Activated CD8-positive, alpha-beta memory T cell treated with anti-CD3 and anti-CD28 coated beads, Interleukin-2, amount 50 U/mL, for 1 hour (primary cell): ENCODE results near the gene CFDP1.

Source experiments
- DNase-seq: peaks from one replicate; pipeline ENCODE4 v3.0.0-alpha.2; 2020; ENCODE audit errors: extremely low read depth

Gene CFDP1

DNA sequence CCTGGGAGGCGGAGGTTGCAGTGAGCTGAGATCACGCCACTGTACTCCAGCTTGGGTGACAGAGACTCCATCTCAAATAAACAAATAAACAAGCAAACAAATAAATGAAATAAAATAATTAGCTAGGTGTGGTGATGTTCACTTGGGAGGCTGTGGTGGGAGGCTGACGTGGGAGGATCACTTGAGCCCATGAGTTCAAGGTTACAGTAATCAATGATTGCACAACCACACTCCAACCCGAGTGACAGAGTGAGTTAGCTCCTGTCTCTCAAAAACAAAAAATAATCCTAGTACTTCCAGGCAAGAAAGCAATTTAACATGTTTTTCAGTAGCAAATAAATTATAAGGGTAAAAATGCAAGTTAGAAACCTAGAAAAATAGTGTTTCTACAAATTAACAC, 26.4 kb downstream of the CFDP1 start:
- no peak for DNase-seq

DNA sequence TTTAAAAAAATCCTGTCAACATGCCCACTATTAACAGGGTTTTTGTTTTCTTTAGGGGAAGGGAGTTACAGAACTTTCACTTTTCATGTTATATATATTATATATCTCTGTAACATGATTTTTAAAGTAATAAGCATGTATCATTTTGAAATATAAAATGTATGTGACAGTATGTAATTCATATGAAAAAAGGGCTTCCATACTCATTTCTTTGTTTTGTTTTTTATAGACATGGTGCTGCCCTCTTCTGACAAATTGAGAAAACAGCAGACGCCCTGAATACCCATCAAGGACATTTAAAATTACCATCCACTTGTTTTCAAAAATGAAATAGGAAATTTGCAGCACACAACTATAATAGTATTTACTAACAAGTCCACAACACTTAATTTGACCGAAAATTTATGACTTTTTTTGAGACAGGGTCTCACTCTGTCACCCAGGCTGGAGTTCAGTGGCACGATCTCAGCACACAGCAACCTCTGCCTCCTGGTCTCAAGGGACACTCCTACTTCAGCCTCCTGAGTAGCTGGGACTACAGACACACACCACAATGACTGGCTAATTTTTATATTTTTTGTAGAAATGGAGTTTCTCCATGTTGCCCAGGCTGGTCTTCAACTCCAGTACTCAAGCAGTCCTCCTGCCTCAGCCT, 30.4 kb downstream of the CFDP1 start:
- DNase-seq: no peak

DNA sequence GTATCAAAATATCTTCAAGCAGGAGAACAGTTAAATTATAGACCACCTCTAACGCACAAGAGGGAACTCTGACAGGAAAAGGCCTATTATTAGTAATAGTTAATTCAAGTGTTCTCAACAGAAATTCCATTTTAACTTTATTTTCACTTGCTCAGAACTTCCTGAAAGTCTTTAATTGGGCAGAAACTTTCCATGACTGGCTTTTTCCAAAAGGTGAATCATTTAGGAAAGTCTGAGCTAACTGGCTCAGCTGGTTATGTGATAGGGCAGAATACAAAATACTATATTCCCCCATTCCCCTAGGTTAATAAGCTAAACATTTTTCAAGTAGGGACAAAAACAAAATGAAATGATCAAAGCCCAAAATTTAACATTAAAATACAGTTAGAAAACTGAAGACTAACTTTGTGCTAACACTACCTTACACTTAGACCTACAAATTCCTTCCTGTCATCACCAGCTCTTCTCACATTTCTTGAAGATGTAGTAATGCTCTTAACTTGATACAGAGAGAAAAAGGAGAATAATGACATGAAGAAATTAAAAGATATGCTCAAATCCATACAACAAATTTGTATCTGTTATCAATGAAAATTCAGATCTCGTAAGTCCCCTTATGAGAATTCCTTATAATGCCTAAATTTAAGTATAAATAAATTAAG, 31.0 kb downstream of the CFDP1 start:
- no peak for DNase-seq

DNA sequence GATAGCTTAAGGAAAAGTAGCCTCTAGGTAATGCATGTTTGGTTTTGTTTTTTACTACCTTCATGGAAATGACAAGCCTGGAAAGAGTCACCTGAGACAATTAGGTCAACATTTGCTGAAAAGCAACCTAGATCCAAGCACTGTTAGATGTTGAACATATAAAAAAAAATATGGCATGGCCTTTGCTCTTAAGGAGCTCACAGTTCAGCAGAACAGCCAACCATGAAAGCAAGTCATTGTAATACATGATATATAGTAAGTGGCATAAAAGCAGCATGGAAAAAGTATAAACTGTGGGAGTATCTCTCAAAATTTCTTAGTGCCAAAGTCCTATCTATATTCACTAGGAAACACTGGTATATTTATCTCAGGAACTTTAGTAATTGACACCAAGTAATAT, 31.6 kb downstream of the CFDP1 start:
- DNase-seq: no peak

DNA sequence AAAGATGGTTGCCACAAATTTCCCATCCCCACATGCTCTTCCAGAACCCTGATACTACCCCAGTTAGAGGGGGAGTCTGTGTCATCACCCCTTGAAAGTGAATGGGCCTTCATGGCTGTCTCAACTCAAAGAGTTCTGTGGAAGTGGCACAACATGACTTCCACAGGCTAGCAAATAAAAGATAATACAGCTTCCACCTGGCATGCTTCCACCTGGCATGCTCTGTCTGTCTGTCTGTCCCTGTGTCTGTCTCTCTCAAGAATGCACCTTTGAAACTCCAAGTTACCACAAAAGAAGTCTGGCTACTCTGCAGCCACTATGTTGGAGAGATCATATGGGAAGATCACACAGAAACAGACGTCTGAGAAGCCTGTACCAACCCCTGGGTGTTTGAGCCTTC, 35.0 kb downstream of the CFDP1 start:
- DNase-seq: no peak

DNA sequence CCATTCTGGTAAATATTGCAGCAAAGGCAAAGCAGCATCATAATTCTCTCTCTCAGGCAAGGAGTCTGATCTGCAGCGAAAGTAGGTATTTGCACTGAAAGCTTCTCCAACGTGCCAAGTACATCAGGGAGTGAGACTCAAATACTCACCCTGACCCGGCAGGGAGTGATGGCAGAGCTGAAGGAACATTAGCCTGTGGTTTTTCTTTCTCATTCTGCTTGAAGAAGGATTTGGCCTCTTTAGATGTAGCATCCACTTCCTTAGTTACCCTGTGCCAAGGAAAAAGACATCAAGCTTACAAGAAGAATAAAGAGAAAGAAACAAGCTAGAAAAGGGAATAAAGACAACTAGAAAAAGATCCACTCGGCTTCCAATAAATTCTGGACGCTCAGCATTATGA, 38.4 kb downstream of the CFDP1 start:
- no peak for DNase-seq

DNA sequence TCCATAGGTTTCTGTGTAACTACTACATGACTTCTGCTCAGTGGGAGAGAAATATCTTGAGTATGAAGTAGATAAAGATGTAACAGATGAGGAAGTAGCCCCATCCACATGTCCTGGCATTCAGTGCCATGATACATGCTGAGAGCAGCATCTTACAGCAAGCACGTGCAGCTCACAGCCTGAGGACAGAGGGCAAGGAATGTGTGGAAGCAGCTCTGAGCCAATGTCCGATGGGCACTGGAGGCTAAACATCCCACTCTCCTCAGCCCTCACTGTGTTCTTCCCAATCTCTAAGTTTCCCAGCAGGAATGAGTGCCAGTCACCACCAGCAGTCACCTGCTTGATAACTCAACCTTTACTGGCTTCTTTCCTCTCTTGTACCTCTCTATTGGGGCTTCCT, 40.4 kb downstream of the CFDP1 start:
- DNase-seq: no peak

DNA sequence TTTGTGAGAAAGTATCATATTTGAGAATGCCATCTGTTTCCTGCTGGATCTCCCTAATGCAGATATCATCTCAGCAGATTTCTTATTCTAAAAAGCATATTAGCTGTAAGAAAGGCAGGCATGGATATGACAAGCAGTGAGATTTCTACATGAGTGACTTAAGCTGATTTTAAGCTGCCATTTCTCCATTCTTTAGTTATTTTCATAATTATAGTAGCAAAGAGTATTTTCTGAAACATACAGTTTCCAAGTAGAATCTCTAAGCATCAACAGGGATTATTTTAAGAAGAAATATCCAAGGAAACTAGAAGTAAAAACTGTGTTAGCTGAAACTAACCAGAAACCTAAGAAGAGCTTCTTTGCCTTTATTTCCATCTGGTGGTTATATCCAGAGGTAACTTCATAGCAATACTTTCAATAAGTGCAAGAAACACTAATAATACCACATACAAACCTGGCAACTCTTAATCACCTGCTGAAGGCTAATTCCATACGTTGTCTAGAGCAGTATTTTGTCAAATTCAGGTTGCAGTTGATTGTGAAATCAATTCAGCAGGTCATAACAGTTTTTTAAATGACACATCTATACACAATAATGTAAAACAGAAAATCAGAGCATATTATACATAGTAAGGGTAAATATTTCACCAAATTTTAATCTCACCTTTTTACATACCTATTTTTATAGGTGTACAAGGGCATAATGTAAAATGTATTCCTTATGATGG, 42.2 kb downstream of the CFDP1 start:
- DNase-seq: no peak

DNA sequence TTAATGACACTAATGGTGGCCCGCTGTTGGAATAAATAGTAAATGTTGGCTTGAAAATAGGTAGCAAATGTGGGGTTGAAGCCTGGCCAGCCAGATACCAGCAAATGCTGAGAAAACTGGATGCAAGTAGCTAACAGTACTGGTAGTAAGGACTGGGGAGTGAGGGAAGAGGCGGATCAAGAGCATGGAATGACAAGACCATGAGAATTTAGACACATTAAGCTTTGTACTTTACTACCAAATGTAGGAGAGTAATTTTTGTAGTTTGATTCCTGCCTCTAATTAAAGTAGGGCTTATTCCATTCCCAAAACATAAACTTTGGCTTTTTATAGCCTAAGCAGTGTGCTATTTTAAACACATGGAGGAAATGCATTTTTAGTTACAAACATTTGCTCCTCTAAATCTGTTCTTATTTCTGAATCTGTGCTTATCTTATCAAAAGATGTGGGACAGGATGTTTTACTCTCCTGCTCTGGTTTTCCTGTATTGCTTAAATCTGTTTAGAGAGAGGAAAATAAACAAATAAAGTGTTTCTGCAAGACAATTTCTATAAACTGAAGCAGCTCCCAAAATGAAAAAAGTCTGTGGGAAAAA, 44.1 kb downstream of the CFDP1 start:
- no peak for DNase-seq

DNA sequence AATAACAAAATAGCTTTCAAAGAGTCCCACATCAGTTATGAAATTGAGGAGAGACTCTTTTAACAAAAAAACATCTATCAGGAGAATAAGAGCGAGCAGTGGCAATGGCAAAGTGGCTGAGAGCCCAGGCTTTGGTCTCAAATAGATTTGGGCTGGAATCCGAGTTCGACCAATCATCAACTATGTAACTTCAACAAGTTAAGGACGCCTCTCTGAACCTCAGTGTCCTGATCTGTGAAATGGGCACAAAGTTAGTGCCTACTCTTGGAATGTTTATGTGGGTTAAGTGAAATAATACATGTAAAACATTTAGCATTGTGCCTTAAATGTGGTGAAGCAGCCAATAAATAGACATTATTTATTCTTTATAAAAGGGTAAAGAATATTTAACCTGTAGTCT, 45.4 kb downstream of the CFDP1 start:
- no peak for DNase-seq

DNA sequence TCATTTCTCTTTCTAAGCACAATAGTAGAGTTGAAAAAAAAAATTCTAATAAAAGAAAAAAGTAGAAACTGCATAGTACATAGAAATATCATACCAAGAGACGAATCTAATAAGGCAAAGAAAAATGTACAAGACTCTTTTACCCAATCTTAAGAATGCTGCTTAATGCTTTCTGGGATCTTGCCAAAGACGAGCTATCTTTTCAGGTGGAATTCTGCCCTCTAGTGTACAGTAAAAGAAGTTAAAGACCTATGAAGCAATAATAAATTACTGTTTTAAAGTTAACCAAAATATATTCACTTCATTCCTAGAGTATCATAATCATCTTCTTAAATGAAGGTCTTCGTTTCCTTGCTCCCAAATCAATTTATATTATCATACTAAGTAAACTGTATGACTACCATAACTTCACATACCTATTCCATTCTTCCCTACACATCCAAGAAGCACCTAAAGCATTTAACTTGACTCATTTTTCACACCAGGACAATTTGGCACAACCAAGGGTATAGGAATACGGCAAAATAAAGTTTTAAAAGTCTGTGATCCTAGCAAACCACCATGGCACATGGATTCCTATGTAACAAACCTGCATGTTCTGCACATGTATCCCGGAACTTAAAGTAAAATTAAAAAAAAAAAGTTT, 47.7 kb downstream of the CFDP1 start:
- DNase-seq: no peak

DNA sequence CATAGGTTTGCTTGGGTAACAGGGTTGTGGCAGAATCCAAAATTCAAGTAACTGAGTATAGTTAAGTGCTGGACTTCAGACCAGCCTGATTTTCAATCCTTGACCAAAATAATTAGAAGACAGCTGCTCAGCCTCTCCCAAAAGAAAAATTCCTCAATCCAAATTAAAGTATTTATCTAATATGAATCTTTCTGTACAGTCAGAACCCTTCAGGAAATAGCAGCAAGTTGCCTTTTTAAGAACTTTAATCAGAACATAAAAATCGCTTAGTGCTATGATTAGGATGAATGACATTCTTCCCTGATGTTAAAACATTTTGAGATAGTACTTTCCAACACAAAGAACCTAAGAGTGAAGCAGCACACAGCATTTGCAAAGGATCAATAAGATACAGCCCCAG, 50.2 kb downstream of the CFDP1 start:
- no peak for DNase-seq

DNA sequence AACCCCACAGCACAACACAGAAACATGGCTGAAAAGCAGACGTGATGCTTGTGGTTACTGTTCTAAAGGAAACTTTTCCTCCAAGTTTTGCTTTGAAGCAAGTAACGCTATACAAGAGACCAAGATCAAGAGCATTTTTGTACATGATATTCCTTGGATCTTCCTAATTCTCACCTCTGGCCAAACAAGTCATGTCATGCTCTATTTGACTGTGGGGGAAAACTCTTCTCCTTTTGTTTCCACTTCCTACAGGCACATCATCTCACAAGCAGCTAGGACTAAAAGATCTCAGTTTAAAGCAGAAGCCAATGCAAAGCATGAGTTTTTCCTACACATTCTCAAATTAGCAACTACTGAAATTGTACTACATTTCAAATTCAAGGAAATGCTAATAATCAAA, 50.7 kb downstream of the CFDP1 start:
- DNase-seq: no peak

DNA sequence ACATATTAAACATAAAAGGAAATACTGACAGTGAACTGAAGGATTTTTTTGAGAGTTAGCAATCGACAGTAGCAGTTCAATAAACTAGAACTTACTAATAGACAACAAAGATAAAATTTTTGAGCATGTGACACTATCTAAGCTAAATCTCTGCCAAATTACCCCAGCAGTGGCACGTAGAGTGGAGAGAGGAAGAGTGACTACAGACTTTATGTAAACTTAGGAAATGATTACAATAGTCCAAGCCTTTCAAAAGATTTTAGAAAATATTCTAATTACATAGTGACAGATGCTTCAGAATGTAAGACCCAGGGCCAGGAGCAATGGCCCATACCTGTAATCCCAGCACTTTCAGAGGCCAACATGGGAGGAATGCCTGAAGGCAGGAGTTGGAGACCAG, 52.4 kb downstream of the CFDP1 start:
- DNase-seq: no peak

DNA sequence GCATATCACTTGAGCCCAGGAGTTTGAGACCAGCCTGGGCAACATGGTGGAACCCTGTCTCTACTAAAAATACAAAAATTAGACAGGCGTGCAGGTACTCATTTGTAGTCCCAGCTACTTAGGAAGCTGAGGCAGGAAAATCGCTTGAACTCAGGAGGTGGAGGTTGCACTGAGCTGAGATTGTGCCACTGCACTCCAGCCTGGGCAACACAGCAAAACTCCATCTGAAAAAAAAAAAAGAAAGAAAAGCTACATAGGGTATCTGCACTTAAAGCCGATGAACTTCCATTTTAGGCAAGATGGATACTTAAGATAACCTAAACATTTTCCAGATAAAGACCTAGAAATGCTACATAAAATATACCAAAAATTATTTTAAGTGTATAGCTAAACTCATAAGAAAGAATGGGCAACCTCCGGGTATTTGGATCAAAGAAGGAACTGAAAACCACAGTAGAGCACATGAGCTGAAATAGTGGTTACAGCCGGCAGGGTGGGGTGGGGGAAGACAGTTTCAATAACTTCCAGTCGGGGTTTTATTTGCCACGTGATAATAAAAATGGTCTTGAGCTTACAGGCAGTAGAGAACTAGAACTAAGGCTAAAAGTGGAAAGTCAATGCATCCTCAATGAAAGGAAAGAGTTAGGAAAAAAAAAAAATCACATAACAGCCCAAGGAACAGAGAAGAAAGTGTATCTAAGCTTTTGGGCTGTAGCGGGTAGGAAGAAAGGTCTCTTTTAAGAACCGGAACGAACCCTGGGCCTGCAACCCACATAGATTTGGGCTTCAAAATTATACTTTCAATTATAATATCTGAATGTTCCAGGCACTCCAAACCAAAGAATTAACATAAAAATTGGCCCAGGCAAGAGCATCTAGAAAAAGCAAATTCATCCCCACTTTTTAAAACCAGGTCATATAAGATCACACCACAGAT, 53.1 kb downstream of the CFDP1 start:
- DNase-seq: no peak

DNA sequence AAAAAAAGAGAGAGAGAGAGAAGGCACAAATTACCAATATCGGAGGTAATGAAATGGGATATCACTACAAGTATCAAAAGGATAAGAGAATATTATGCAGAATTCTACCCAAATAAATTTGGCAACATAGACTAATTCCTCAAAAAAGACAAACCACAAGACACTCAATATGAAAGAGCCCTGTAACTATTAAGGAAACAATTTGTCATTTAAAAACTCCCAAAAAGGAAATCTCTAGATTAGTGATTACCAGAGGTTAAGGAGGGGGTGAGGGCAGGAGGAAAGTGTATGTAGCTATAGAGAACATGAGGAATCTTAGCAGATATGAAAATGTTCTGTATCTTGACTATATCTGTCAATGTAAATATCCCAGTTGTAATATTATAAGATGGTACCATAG, 54.0 kb downstream of the CFDP1 start:
- no peak for DNase-seq

DNA sequence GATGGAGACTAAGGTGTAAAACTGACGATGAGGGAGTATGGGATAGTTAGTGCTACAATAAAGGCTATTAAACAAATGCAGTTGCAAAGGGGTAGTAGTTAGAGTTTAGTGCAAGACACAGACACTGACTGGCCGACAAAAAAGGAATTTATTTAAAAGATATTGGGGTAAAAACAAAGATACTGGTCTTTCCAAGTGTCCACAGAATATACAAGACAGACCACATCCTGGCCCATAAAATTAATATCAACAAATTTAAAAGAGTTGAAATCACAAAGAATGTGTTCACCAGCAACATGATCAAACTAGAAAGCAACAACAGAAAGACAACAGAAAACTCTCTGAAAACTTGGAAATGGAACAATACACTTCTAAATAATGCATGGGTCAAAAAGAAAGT, 54.7 kb downstream of the CFDP1 start:
- DNase-seq: no peak

DNA sequence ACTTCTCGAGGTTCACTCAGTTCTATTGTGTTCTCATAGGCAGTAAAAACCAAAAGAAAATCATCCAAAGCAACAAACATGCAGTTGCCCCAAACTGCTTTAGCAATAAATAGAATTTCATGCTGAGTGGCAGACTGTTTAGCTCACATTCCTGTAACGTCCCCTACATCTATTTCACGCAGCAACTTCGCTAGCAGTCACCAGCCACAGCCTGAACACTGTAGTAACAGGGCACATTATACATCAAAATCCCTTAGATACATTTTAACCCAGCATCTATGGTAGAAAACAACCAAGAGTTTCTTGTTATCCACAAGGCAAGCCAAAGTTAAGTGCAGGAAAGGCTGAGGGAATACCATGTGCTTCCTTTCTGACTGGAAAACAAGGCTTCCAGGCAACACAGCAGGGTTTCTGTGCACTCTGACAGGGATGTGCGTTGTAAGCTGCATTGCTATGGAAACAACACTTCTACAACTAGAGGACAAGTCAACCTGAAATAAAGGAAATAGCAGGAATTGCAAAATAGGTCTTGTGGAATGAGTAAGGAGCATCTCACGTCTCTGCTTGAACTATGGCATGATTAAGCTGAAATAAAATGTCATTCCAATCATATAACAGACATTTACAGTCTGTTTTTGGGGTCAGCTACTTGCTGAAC, 55.4 kb downstream of the CFDP1 start:
- DNase-seq: no peak

DNA sequence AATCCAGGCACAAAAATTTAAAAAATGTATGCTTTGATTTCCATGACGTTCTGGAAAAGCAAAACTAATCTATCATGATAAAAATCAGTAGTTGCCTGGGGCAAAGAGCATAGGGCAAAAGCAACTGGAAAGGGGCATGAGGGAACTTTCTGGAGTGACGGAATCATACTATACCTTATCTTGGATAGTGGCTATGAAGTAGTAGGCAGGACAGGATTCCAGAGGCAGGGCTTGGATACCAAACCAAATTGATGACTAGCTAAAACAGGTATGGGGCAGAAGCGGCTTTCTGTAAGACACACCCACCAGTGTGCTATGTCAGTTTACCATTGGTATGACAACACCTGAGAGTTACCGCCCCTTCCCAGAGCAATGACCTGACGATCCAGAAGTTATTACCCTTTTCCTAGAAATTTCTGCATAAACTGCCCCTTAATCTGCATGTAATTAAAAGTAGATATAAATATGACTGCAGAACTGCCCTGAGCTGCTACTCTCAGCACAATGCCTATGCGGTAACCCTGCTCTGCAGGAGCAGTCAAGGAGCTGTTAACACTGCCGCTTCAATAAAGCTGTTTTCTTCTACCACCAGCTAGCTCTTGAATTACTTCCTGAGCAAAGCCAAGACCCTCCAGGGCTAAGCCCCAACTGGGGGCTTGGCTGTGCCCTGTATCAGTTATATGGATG, 56.7 kb downstream of the CFDP1 start:
- no peak for DNase-seq

DNA sequence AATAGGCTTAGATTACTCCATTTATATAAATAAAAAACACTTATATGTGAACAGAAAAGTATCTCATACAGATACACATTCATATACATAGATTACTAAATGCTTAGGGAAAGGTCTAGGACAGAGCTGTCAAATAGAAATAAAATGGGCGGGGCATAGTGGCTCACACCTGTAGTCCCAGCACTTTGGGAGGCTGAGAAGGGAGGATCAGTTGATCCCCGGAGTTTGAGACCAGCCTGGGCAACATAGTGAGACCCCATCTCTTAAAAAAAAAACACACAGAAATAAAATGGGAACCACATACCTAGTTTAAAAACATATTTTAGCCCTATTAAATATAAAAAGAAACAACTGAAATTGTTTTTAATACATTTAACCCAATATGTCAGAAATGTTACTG, 58.9 kb downstream of the CFDP1 start:
- DNase-seq: no peak
